Measurements from ENCODE around the gene OR52W1.

GRCh38 chr11:6245536-6245935 is 46.5 kb downstream of the OR52W1 start:
- TF ChIP-seq CTCF (IDR thresholded peaks at IDR 0.05) (no peak), POLR2A (IDR thresholded peaks at IDR 0.05) (no peak)

Measured in adrenal gland (tissue), 5 donors.